ENCODE results near the gene MKNK1. TPM values are rescaled to one million over a fixed set of nuclear protein-coding genes. Genes with fewer than 3 reads are reported as not detected.

The MKNK1 gene
- total RNA-seq, 2 donors from 2014 or later = 19.9 to 28.5 TPM

DNA sequence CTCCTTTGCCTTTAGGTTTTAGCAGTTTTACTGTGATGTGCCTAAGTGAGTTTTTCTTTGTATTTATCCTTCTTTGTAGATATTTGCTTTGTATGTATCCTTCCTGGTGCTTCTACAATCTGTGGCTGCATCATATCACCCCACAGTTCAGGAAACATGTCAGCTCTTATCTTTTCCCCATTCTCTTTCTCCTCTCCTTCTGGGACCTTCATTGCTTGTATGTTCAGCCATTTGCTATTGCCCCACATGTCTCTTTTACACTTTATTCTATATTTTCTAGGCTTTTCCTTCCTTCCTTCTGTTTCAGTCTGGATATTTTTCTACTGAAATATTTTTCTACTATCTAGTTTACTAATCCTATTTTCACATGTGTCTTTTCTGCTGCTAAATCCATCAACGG lies 67.5 kb downstream of the MKNK1 start:
- Histone ChIP-seq H3K9me3 (ENCODE audit: control insufficient read depth, low read length) (peaks cover 14% of the 10 kb centered on the region), H3K27me3 (ENCODE audit: control insufficient read depth, insufficient read depth, low read length, poor library complexity, severe bottlenecking) (peaks cover 86% of the 10 kb centered on the region), H3K9ac (ENCODE audit: extremely low read depth, low read length, poor library complexity, severe bottlenecking) (no peak overlapping the region), H3K27ac (ENCODE audit: low read depth, low read length) (no peak overlapping the region), H3K4me3 (ENCODE audit: low read length) (no peak overlapping the region), H3K36me3 (ENCODE audit: control insufficient read depth, insufficient read depth, low read length) (no peaks in the 10 kb centered on the region), H3K4me1 (ENCODE audit: control insufficient read depth, insufficient read depth, low read length) (no peaks in the 10 kb centered on the region)
- Mint-ChIP-seq H3K27me3 (ENCODE audit: insufficient read depth) (peaks cover 93% of the 10 kb centered on the region), H3K36me3 (ENCODE audit: low read depth) (no peaks in the 10 kb centered on the region), H3K4me1 (peaks cover 6% of the 10 kb centered on the region), H3K9me3 (peaks cover 8% of the 10 kb centered on the region), H3K27ac (no peak overlapping the region), H3K4me3 (no peak overlapping the region)
- TF ChIP-seq, protein P1, sequence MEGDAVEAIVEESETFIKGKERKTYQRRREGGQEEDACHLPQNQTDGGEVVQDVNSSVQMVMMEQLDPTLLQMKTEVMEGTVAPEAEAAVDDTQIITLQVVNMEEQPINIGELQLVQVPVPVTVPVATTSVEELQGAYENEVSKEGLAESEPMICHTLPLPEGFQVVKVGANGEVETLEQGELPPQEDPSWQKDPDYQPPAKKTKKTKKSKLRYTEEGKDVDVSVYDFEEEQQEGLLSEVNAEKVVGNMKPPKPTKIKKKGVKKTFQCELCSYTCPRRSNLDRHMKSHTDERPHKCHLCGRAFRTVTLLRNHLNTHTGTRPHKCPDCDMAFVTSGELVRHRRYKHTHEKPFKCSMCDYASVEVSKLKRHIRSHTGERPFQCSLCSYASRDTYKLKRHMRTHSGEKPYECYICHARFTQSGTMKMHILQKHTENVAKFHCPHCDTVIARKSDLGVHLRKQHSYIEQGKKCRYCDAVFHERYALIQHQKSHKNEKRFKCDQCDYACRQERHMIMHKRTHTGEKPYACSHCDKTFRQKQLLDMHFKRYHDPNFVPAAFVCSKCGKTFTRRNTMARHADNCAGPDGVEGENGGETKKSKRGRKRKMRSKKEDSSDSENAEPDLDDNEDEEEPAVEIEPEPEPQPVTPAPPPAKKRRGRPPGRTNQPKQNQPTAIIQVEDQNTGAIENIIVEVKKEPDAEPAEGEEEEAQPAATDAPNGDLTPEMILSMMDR (conservative IDR thresholded peaks at IDR 0.05) = no peak
- 89 to 100% methylated on average over 1 of the region's 1 CpG for WGBS, 2 experiments (ENCODE audit: insufficient coverage in 1 of 2, insufficient read length in 1 of 2)
- no peak for DNase-seq

DNA sequence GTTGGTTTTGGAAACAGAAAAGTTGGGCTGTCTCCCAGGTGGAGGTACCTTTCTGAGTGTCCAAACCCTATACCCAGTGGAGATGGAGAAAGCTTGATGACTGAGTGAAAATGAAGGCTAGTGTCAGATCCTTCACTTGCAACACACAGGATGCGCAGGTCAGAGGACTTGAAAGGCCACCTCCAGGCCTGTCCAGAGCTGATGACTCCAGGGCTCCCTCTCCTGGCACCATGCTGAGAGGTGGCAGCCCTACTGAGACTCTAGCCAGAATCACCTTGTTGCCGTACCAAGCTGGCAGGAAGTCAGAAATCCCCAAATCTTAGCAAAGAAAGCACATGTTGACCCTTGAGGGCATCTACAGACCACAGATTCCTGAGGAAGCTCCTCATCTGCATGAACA lies 69.0 kb downstream of the MKNK1 start:
- no peaks in the 10 kb centered on the region for H3K36me3 ChIP-seq (ENCODE audit: control insufficient read depth, insufficient read depth, low read length)
- no peak overlapping the region for H3K27ac ChIP-seq (ENCODE audit: low read depth, low read length)
- Mint-ChIP-seq H3K27ac (no peak overlapping the region), H3K36me3 (ENCODE audit: low read depth) (no peaks in the 10 kb centered on the region), H3K9me3 (peaks cover 8% of the 10 kb centered on the region), H3K4me3 (no peak overlapping the region), H3K4me1 (peaks cover 16% of the 10 kb centered on the region), H3K27me3 (ENCODE audit: insufficient read depth) (peaks cover 93% of the 10 kb centered on the region)
- TF ChIP-seq, protein P1 (conservative IDR thresholded peaks at IDR 0.05) = peak; percentile 59
- peak; percentile 71 for DNase-seq
- no peak overlapping the region for H3K9ac ChIP-seq (ENCODE audit: extremely low read depth, low read length, poor library complexity, severe bottlenecking)
- peaks cover 85% of the 10 kb centered on the region for H3K27me3 ChIP-seq (ENCODE audit: control insufficient read depth, insufficient read depth, low read length, poor library complexity, severe bottlenecking)
- peaks cover 14% of the 10 kb centered on the region for H3K9me3 ChIP-seq (ENCODE audit: control insufficient read depth, low read length)
- WGBS, 2 experiments (ENCODE audit: insufficient coverage in 1 of 2, insufficient read length in 1 of 2) = 83 to 87% methylated on average over 2 of the region's 2 CpGs
- H3K4me3 ChIP-seq (ENCODE audit: low read length) = no peak overlapping the region
- peaks cover 5% of the 10 kb centered on the region for H3K4me1 ChIP-seq (ENCODE audit: control insufficient read depth, insufficient read depth, low read length)

DNA sequence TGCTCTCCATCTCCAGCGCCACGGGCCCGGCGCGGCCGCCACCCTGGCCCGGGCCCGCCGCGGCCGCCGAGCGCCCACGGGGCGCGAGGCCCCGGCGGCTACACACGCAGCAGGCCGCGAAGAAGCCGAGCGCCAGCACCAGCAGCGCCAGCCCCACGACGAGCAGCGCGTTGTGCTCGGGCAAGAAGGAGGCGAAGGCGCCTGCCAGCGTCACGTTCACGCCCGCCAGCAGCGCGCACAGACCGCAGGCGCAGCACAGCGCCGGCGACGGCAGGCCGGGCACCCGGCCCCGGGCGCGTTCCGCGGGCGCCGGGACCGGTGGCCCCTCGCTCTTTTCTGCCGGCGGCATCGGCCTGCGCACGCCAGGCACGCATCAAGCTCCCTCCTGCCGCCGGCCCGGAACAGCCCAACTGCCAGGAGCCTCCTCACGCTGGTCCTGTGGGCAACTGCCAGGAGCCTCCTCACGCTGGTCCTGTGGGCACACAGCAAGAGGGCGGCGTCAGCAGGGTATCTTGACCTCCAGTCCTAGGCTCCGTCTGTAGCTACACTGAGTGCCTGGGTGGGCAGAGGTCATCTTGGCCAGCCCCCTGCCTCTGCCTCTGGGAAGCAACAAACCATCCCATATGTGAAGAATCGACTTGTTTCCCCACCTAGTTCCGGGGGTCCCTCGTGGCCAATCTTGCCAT lies 70.7 kb downstream of the MKNK1 start:
- H3K4me3 ChIP-seq (ENCODE audit: low read length) = no peak overlapping the region
- no peaks in the 10 kb centered on the region for H3K36me3 ChIP-seq (ENCODE audit: control insufficient read depth, insufficient read depth, low read length)
- H3K4me1 ChIP-seq (ENCODE audit: control insufficient read depth, insufficient read depth, low read length) = peaks cover 7% of the 10 kb centered on the region
- 9% methylated on average over 37 to 71 of the region's 71 CpGs for WGBS, 2 experiments (ENCODE audit: insufficient coverage in 1 of 2, insufficient read length in 1 of 2)
- Mint-ChIP-seq H3K4me1 (peaks cover 14% of the 10 kb centered on the region), H3K36me3 (ENCODE audit: low read depth) (no peaks in the 10 kb centered on the region), H3K27me3 (ENCODE audit: insufficient read depth) (peaks cover 93% of the 10 kb centered on the region), H3K4me3 (peak overlapping the region; percentile 24), H3K9me3 (peaks cover 8% of the 10 kb centered on the region), H3K27ac (no peak overlapping the region)
- H3K9me3 ChIP-seq (ENCODE audit: control insufficient read depth, low read length) = peaks cover 14% of the 10 kb centered on the region
- H3K27ac ChIP-seq (ENCODE audit: low read depth, low read length) = no peak overlapping the region
- peak; percentile 79 for DNase-seq
- H3K9ac ChIP-seq (ENCODE audit: extremely low read depth, low read length, poor library complexity, severe bottlenecking) = no peak overlapping the region
- H3K27me3 ChIP-seq (ENCODE audit: control insufficient read depth, insufficient read depth, low read length, poor library complexity, severe bottlenecking) = peaks cover 88% of the 10 kb centered on the region
- TF ChIP-seq, protein P1 (conservative IDR thresholded peaks at IDR 0.05) = no peak
